Cardiac muscle cell (in vitro differentiated cells and primary cell): ENCODE data around the gene TSPEAR. TPM values are rescaled to one million over a fixed set of nuclear protein-coding genes. Genes with fewer than 3 reads are reported as not detected.
A peak's percentile ranks its signal among the peaks of the same experiment; 100 is the strongest.
"Not testable (repeated sequence)": the region's sequence is repeated elsewhere in the genome, so short reads cannot be mapped to it uniquely, and the experiment has no call there.

ENCODE experiments used
- DNase-seq, 2 donors: peaks; one replicate each; pipeline versions ENCODE4 v3.0.0 to v3.0.0-alpha.2; 2010 to 2017; ENCODE audit warnings: low read depth in 1 of 2, low spot score in 1 of 2
- H3K27ac ChIP-seq: fragments of 200-600 bp; sonication (generic); 2 replicates; pipeline ENCODE4 v1.5.1; 2016
- H3K27me3 ChIP-seq: fragments of 200-600 bp; sonication (generic); 2 replicates; pipeline ENCODE4 v1.6.0; 2016; ENCODE audit warnings: control low read depth
- H3K36me3 ChIP-seq: fragments of 200-600 bp; sonication (generic); 2 replicates; pipeline ENCODE4 v1.5.1; 2016; ENCODE audit warnings: control low read depth
- H3K4me1 ChIP-seq: fragments of 200-600 bp; sonication (generic); 2 replicates; pipeline ENCODE4 v1.8.1; 2017; ENCODE audit warnings: low read depth, mild to moderate bottlenecking, mixed run types
- H3K4me3 ChIP-seq: fragments of 200-600 bp; sonication (generic); 2 replicates; pipeline ENCODE4 v1.5.1; 2016; ENCODE audit warnings: mild to moderate bottlenecking
- H3K9me3 ChIP-seq: fragments of 200-600 bp; sonication (generic); 2 replicates; pipeline ENCODE4 v1.5.1; 2017; ENCODE audit warnings: low read depth, mild to moderate bottlenecking, control low read depth
- CTCF ChIP-seq: IDR thresholded peaks from 2 replicates; pipeline ENCODE4 v1.5.1; 2012; ENCODE audit warnings: low read depth, mild to moderate bottlenecking, low read length
- polyA plus RNA-seq: library from polyadenylated mRNA; unstranded; fragments of >200 nt; fragmentation: Nextera tagmentation; extraction: Ambion mirVana; gene quantifications from 2 replicates; pipeline ENCODE4 v1.2.1, GENCODE V29; 2016
- total RNA-seq: library from RNA; depleted of rRNA; stranded (reverse); fragments of >200 nt; gene quantifications from 2 replicates; pipeline ENCODE4 v1.2.3, GENCODE V29; 2016

Gene TSPEAR
- total and polyA plus RNA-seq, 2 experiments from 2014 or later, result 2.8 to 3.4 TPM

- H3K4me3 ChIP-seq, result no peak within 1 kb of the TSS
- no peaks in the 10 kb centered on the region for H3K27me3 ChIP-seq
- no peaks in the 10 kb centered on the region for H3K4me1 ChIP-seq
- no peaks in the 10 kb centered on the region for H3K9me3 ChIP-seq
- no peak within 1 kb of the TSS for H3K27ac ChIP-seq
- H3K36me3 ChIP-seq, result no peaks in the 10 kb centered on the region
- no peak for DNase-seq
- no peak for TF ChIP-seq CTCF
Observed at GRCh38 chr21:44637018-44637850, 74.1 kb downstream of the TSPEAR start, which contains the start of gene KRTAP10-10. Gene KRTAP10-10 (plus strand): TSS chr21:44637356. CDS start chr21:44637418, 62 bp downstream.

DNA sequence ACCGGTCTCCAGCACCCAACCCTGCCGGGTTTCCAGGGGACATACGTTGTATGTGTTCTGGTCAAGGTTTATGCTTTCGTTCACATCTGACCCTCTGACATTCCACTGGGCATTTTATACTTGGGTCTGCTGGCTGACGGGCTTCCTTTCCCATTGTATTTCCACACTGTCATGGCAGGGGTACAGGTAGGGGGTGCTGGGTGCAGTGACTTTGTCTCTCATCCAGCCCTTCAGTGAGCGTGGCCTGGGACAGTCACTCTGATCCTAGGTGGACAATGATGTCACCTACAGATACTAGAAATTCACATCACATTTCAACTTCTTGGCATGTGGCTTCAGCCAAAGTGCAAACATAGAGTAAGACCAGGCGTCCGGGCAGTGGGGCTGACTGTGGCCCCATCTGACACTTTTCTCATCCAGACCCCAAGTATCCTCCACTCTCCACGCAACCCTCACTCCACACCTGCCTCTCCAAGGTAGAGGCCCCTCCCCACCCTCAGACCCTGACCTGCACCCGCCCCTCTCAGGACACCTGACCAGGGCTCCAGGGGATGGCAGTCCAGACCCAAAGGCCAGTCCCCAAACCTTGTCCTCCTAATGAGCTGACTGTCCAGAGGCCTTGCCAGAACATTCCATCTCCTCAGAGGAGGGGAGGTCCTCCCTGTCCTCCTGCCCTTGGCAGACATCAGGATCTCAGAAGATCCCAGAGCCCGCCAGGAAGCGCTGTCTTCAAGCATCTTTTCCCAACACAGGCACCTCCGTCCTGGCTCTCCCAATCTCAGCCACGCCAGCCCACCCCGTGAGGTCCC is 75.0 kb downstream of the TSPEAR start:
- Histone ChIP-seq H3K9me3 (no peaks in the 10 kb centered on the region), H3K4me3 (no peak overlapping the region), H3K4me1 (no peaks in the 10 kb centered on the region), H3K27ac (no peak overlapping the region), H3K36me3 (no peaks in the 10 kb centered on the region), H3K27me3 (no peaks in the 10 kb centered on the region)
- no peak for DNase-seq
- TF ChIP-seq CTCF, result no peak

- no peaks in the 10 kb centered on the region for H3K27me3 ChIP-seq
- no peak for TF ChIP-seq CTCF
- no peak overlapping the region for H3K4me3 ChIP-seq
- H3K4me1 ChIP-seq, result no peaks in the 10 kb centered on the region
- H3K27ac ChIP-seq, result no peak overlapping the region
- DNase-seq, result no peak
- H3K36me3 ChIP-seq, result no peaks in the 10 kb centered on the region
- H3K9me3 ChIP-seq, result no peaks in the 10 kb centered on the region
Observed at GRCh38 chr21:44632067-44632466, 79.3 kb downstream of the TSPEAR start.

GRCh38 chr21:44630440-44630839 is 80.9 kb downstream of the TSPEAR start:
- no peaks in the 10 kb centered on the region for H3K27me3 ChIP-seq
- TF ChIP-seq CTCF, result no peak
- no peaks in the 10 kb centered on the region for H3K4me1 ChIP-seq
- no peaks in the 10 kb centered on the region for H3K36me3 ChIP-seq
- no peak overlapping the region for H3K27ac ChIP-seq
- no peaks in the 10 kb centered on the region for H3K9me3 ChIP-seq
- no peak for DNase-seq
- no peak overlapping the region for H3K4me3 ChIP-seq

DNA sequence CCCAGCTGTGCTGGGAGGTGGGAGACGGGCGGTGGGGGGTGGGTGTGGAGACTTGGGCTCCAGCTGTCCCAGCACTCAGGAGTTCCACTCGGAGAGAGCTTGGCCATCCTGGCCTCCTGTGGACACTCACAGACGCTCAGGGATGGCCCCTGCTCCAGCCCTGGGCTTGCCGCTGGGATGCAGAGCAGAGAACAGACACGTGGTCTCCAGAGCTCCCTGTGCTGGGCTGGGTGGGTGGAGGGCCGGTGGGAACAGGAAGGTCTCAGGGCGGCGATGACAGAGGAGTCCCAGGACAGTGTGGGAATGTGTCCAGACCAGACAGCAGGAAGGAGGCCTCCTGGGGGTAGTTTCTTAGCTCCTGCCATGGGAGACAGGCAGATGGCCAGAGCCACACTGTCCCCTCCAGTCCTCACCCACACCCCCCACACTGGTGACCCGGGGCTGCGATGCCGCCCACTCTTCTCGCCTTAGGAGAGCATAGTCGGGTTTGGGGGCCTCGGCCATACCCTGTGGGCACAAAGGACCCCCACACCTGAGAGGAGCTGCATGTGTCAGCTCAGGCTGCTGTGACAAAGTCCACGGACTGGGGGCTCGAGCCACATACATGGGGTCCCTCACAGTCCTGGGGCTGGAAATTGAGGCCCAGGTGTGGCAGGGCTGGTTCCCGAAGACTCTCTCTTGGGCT is 82.5 kb downstream of the TSPEAR start:
- peak in 1 of 2 donors; percentile 27 for DNase-seq
- no peak overlapping the region for H3K27ac ChIP-seq
- H3K4me3 ChIP-seq, result no peak overlapping the region
- no peaks in the 10 kb centered on the region for H3K4me1 ChIP-seq
- no peaks in the 10 kb centered on the region for H3K9me3 ChIP-seq
- no peaks in the 10 kb centered on the region for H3K36me3 ChIP-seq
- H3K27me3 ChIP-seq, result no peaks in the 10 kb centered on the region
- TF ChIP-seq CTCF, result no peak

- H3K27ac ChIP-seq, H3K4me3 ChIP-seq, H3K9me3 ChIP-seq, H3K36me3 ChIP-seq, H3K27me3 ChIP-seq, DNase-seq, H3K4me1 ChIP-seq: not testable (repeated sequence)
Observed at GRCh38 chr21:44627831-44628233, 83.5 kb downstream of the TSPEAR start.

- not testable (repeated sequence) for H3K4me3 ChIP-seq, H3K36me3 ChIP-seq, H3K4me1 ChIP-seq, H3K9me3 ChIP-seq, H3K27me3 ChIP-seq, DNase-seq, H3K27ac ChIP-seq
Observed at GRCh38 chr21:44627181-44627822, 84.1 kb downstream of the TSPEAR start.
